K562 (cell line): ENCODE results near the gene GUF1. TPM values are rescaled to one million over a fixed set of nuclear protein-coding genes. Genes with fewer than 3 reads are reported as not detected.

ENCODE experiments used
- ATAC-seq: fragments of 200-7000 bp; cut with Tn5 transposase; 3 replicates; pipeline ENCODE4 v1.9.1; 2020; ENCODE audit warnings: moderate library complexity
- BruUV-seq: library from RNA; stranded (reverse); fragments of 400-500 nt; replicated peaks from 2 replicates; lab custom pipeline; 2021; lab: Mats Ljungman, UMichigan
- CTCF ChIA-PET: fragments of 300-600 bp; formaldehyde crosslinking; extraction: SDS; loops from one replicate; lab custom pipeline; 2021; ENCODE audit warnings: low intra/inter-chr PET ratio; lab: Yijun Ruan, JAX
- POLR2A ChIA-PET: fragments of 300-600, 350-650 bp; sonication (Branson Sonifier 250); formaldehyde crosslinking; extraction: SDS; loops from one replicate; lab custom pipeline; 2021; ENCODE audit warnings: antibody characterized with exemption, inconsistent platforms; lab: Yijun Ruan, JAX
- DNase-seq, 4 experiments: peaks; one replicate each; pipeline versions ENCODE4 v3.0.0 to v3.0.0-alpha.2; 2011 to 2018; ENCODE audit warnings: low spot score in 3 of 4, mixed read lengths in 3 of 4; ENCODE audit errors: extremely low read depth in 1 of 4
- FAIRE-seq: peaks from 2 replicates; lab custom pipeline; 2011; peaks lifted over from hg19 to GRCh38; lab: Jason Lieb, UNC
- H2AFZ ChIP-seq: 2 replicates; pipeline ENCODE4 v1.6.0; 2011; ENCODE audit warnings: low read depth, low read length, control low read depth, inconsistent platforms
- H3K27ac ChIP-seq: fragments of 200-600 bp; 3 replicates; pipeline ENCODE4 v1.8.0; 2011; ENCODE audit warnings: low read depth, mild to moderate bottlenecking, control low read depth, inconsistent platforms, low read length, moderate library complexity, mixed read lengths; ENCODE audit errors: extremely low read depth
- H3K27me3 ChIP-seq, 2 experiments: fragments of 300-600 bp in 1 of 2; 2 replicates in 1 of 2; 3 replicates in 1 of 2; pipeline versions ENCODE4 v1.6.0 to v1.8.0; 2011; ENCODE audit warnings: inconsistent platforms in 2 of 2, low read length in 2 of 2, mild to moderate bottlenecking in 1 of 2, mixed read lengths in 1 of 2, moderate library complexity in 1 of 2; ENCODE audit not compliant: control insufficient read depth in 2 of 2, insufficient read depth in 2 of 2
- H3K36me3 ChIP-seq: fragments of 300-600 bp; 3 replicates; pipeline ENCODE4 v1.8.0; 2011; ENCODE audit warnings: mild to moderate bottlenecking, low read length, inconsistent platforms; ENCODE audit not compliant: control insufficient read depth, insufficient read depth
- H3K4me1 ChIP-seq, 2 experiments: fragments of 200-600 bp in 1 of 2; replicated peaks in 1 of 2; 2 replicates in 1 of 2; 3 replicates in 1 of 2; pipeline versions ENCODE4 v1.5.1 to v1.8.0; 2011; ENCODE audit warnings: inconsistent platforms in 2 of 2, low read length in 2 of 2, mild to moderate bottlenecking in 1 of 2, mixed read lengths in 1 of 2, moderate library complexity in 1 of 2; ENCODE audit not compliant: control insufficient read depth in 2 of 2, insufficient read depth in 2 of 2
- H3K4me2 ChIP-seq: 2 replicates; pipeline ENCODE4 v1.6.1; 2011; ENCODE audit warnings: low read length, control low read depth, inconsistent platforms, mixed read lengths; ENCODE audit not compliant: insufficient read depth
- H3K4me3 ChIP-seq: fragments of 200-600 bp; sonication (generic), shearing (Covaris generic); 2 replicates; pipeline ENCODE4 v1.5.1; 2016; ENCODE audit warnings: control low read depth, inconsistent platforms
- H3K79me2 ChIP-seq: fragments of 200-600 bp; 3 replicates; pipeline ENCODE4 v1.8.0; 2011; ENCODE audit warnings: low read length, inconsistent platforms; ENCODE audit not compliant: control insufficient read depth, insufficient read depth
- H3K9ac ChIP-seq, 2 experiments: 2 replicates each; pipeline versions ENCODE4 v1.6.0 to v1.6.1; 2011; ENCODE audit warnings: low read depth in 2 of 2, low read length in 2 of 2, control low read depth in 1 of 2, inconsistent platforms in 1 of 2, mild to moderate bottlenecking in 1 of 2, mixed read lengths in 1 of 2; ENCODE audit not compliant: insufficient read depth in 1 of 2
- H3K9me1 ChIP-seq: one replicate; pipeline ENCODE4 v1.6.0; 2011; ENCODE audit warnings: inconsistent platforms, mild to moderate bottlenecking, low read length, moderate library complexity; ENCODE audit not compliant: control insufficient read depth, insufficient read depth
- H3K9me3 ChIP-seq: replicated peaks from 2 replicates; pipeline ENCODE4 v1.5.1; 2011; ENCODE audit warnings: low read depth, low read length, inconsistent platforms; ENCODE audit not compliant: control insufficient read depth, insufficient read depth
- H4K20me1 ChIP-seq: replicated peaks from 2 replicates; pipeline ENCODE4 v1.6.1; 2011; ENCODE audit warnings: low read length, inconsistent platforms, mixed read lengths; ENCODE audit not compliant: control insufficient read depth, insufficient read depth
- ARID1B ChIP-seq: fragments of 450-650 bp; IDR thresholded peaks from 2 replicates; pipeline ENCODE4 v1.6.1; 2016; ENCODE audit warnings: antibody characterized with exemption, mild to moderate bottlenecking, inconsistent platforms
- BRD4 ChIP-seq: fragments of 200-600 bp; sonication (generic); IDR thresholded peaks from 2 replicates; pipeline ENCODE4 v1.6.1; 2017; ENCODE audit warnings: inconsistent platforms
- SAP30 ChIP-seq: fragments of 200-600 bp; sonication (generic); IDR thresholded peaks from 2 replicates; pipeline ENCODE4 v1.6.1; 2012; ENCODE audit warnings: borderline replicate concordance, low read depth, mild to moderate bottlenecking, moderate library complexity, low read length, control low read depth, inconsistent platforms; ENCODE audit not compliant: insufficient read depth, poor library complexity, severe bottlenecking
- SREBF1 ChIP-seq: fragments of 150-350 bp; IDR thresholded peaks from 2 replicates; pipeline ENCODE4 v1.6.1; 2014; ENCODE audit warnings: antibody characterized with exemption, low read depth, low read length, borderline replicate concordance
- ZEB2 ChIP-seq: fragments of 450-650 bp; IDR thresholded peaks from 2 replicates; pipeline ENCODE4 v1.6.1; 2016
- ZNF263 ChIP-seq: sonication (generic); formaldehyde crosslinking; IDR thresholded peaks from 2 replicates; pipeline ENCODE4 v1.8.0; 2022; ENCODE audit warnings: mild to moderate bottlenecking, missing genetic modification reagents, borderline replicate concordance
- WGBS: fragments of 100-300 bp; shearing (Covaris generic); methylation state at CpG from one replicate; pipeline ENCODE4 v1.1.6; 2016; ENCODE audit warnings: low coverage, mixed read lengths; ENCODE audit not compliant: insufficient coverage; ENCODE audit errors: missing lambda C conversion rate; 5-methylcytosine and 5-hydroxymethylcytosine counted together
- in situ Hi-C: fragments of 300-500 bp; cut with MboI; formaldehyde crosslinking; loops from 4 replicates; pipeline ENCODE4 v1.15.0; 2018; ENCODE audit warnings: inconsistent platforms, mixed read lengths
- intact Hi-C: fragments of 100-400 bp; cut with micrococcal nuclease; formaldehyde crosslinking; loops from 2 replicates; pipeline ENCODE4 v1.14.2; 2022
- polyA plus RNA-seq, 8 experiments: library from polyadenylated mRNA; depleted of rRNA in 4 of 8; stranded (reverse) in 5 of 8; unstranded in 3 of 8; fragments of >200 nt; fragmentation: Nextera tagmentation in 2 of 8; fragmentation: Illumina TruSeq in 1 of 8; extraction: Ambion mirVana in 2 of 8; extraction: Trizol in 1 of 8; gene quantifications; 2 replicates each; pipeline versions ENCODE4 v1.2.1 to v1.2.3, GENCODE V29; 2011 to 2014; ENCODE audit warnings: inconsistent platforms in 1 of 8, missing spikeins in 1 of 8
- total RNA-seq, 7 experiments: library from RNA; depleted of rRNA in 6 of 7; stranded (reverse); fragments of >200 nt in 6 of 7; fragmentation: Illumina TruSeq in 2 of 7; extraction: Trizol in 2 of 7; gene quantifications; 2 replicates each; pipeline versions ENCODE4 v1.2.1 to v1.2.3, GENCODE V29; 2011 to 2021; ENCODE audit warnings: low replicate concordance in 1 of 7
- TF ChIP-seq, protein P1 (sequence below): sonication (generic); formaldehyde crosslinking; IDR thresholded peaks from 2 replicates; pipeline ENCODE4 v1.8.1; 2023; ENCODE audit warnings: missing genetic modification reagents, mild to moderate bottlenecking, borderline replicate concordance
- TF ChIP-seq, protein P2 (sequence below): sonication (generic); formaldehyde crosslinking; IDR thresholded peaks from 2 replicates; pipeline ENCODE4 v1.8.0; 2022; ENCODE audit warnings: missing genetic modification reagents, mild to moderate bottlenecking, borderline replicate concordance
- TF ChIP-seq, protein P3 (sequence below): fragments of 450-650 bp; IDR thresholded peaks from 2 replicates; pipeline ENCODE4 v1.7.1; 2018; ENCODE audit warnings: mild to moderate bottlenecking, low read depth; ENCODE audit not compliant: partially characterized antibody

GUF1 gene
- total and polyA plus RNA-seq, 9 of the 15 experiments (the other 6 are each of a cell fraction or from before 2014, with no cell fraction given), result 8.1 to 47.5 (median 25.0) TPM

DNA sequence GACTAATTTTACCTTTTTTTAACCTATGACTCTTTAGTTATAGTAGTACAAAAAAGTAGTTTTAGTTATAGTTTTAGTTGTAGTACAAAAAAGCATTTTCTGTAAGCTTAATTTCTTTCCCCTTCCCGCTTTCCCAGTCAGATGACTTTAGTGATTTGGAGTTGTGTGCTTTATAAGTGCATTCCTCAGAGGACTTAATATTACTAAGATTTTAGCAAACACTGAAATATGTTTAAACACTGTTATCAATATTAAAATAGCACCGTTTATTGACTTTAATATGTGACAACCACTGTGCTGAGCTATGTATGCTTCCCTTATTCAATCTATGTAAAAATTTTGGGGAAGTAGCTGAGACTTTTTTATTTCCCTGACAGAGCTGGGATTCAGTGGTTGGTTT, 22.8 kb downstream of the GUF1 start:
- DNase-seq (no peak), FAIRE-seq (no peak), ATAC-seq (no peak)
- peaks cover 95% of the 10 kb centered on the region for H3K36me3 ChIP-seq
- H3K9me1 ChIP-seq, result no peaks in the 10 kb centered on the region
- no TSS peak for BruUV-seq
- WGBS, result 88% methylated on average over 2 of the region's 2 CpGs
- no peak overlapping the region for H3K4me3 ChIP-seq
- H3K79me2 ChIP-seq, result no peaks in the 10 kb centered on the region
- POLR2A ChIA-PET, result interaction anchor here (0.7 to 2.5 kb wide), 4 partner anchors 8 to 22 kb away, joined by 5 to 9 read pairs (median 8); partner anchors contain the start of gene GUF1
- H3K9ac ChIP-seq, result no peak overlapping the region
- H3K9me3 ChIP-seq, result no peaks in the 10 kb centered on the region
- no peak overlapping the region for H3K4me2 ChIP-seq
- H4K20me1 ChIP-seq, result no peaks in the 10 kb centered on the region
- no peaks in the 10 kb centered on the region for H3K4me1 ChIP-seq
- H3K27ac ChIP-seq, result no peak overlapping the region
- intact Hi-C loops, result no loop called here
- no peaks in the 10 kb centered on the region for H3K27me3 ChIP-seq
- no peak overlapping the region for H2AFZ ChIP-seq
- TF ChIP-seq, protein P1, sequence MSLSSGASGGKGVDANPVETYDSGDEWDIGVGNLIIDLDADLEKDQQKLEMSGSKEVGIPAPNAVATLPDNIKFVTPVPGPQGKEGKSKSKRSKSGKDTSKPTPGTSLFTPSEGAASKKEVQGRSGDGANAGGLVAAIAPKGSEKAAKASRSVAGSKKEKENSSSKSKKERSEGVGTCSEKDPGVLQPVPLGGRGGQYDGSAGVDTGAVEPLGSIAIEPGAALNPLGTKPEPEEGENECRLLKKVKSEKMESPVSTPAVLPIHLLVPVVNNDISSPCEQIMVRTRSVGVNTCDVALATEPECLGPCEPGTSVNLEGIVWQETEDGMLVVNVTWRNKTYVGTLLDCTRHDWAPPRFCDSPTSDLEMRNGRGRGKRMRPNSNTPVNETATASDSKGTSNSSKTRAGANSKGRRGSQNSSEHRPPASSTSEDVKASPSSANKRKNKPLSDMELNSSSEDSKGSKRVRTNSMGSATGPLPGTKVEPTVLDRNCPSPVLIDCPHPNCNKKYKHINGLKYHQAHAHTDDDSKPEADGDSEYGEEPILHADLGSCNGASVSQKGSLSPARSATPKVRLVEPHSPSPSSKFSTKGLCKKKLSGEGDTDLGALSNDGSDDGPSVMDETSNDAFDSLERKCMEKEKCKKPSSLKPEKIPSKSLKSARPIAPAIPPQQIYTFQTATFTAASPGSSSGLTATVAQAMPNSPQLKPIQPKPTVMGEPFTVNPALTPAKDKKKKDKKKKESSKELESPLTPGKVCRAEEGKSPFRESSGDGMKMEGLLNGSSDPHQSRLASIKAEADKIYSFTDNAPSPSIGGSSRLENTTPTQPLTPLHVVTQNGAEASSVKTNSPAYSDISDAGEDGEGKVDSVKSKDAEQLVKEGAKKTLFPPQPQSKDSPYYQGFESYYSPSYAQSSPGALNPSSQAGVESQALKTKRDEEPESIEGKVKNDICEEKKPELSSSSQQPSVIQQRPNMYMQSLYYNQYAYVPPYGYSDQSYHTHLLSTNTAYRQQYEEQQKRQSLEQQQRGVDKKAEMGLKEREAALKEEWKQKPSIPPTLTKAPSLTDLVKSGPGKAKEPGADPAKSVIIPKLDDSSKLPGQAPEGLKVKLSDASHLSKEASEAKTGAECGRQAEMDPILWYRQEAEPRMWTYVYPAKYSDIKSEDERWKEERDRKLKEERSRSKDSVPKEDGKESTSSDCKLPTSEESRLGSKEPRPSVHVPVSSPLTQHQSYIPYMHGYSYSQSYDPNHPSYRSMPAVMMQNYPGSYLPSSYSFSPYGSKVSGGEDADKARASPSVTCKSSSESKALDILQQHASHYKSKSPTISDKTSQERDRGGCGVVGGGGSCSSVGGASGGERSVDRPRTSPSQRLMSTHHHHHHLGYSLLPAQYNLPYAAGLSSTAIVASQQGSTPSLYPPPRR (CRISPR knock-in tag), result no peak
- TF ChIP-seq, protein P2, sequence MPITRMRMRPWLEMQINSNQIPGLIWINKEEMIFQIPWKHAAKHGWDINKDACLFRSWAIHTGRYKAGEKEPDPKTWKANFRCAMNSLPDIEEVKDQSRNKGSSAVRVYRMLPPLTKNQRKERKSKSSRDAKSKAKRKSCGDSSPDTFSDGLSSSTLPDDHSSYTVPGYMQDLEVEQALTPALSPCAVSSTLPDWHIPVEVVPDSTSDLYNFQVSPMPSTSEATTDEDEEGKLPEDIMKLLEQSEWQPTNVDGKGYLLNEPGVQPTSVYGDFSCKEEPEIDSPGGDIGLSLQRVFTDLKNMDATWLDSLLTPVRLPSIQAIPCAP, result no peak
- TF ChIP-seq ZNF263 (no peak), SAP30 (no peak), ZEB2 (no peak), SREBF1 (no peak), BRD4 (no peak), ARID1B (no peak)
- TF ChIP-seq, protein P3, sequence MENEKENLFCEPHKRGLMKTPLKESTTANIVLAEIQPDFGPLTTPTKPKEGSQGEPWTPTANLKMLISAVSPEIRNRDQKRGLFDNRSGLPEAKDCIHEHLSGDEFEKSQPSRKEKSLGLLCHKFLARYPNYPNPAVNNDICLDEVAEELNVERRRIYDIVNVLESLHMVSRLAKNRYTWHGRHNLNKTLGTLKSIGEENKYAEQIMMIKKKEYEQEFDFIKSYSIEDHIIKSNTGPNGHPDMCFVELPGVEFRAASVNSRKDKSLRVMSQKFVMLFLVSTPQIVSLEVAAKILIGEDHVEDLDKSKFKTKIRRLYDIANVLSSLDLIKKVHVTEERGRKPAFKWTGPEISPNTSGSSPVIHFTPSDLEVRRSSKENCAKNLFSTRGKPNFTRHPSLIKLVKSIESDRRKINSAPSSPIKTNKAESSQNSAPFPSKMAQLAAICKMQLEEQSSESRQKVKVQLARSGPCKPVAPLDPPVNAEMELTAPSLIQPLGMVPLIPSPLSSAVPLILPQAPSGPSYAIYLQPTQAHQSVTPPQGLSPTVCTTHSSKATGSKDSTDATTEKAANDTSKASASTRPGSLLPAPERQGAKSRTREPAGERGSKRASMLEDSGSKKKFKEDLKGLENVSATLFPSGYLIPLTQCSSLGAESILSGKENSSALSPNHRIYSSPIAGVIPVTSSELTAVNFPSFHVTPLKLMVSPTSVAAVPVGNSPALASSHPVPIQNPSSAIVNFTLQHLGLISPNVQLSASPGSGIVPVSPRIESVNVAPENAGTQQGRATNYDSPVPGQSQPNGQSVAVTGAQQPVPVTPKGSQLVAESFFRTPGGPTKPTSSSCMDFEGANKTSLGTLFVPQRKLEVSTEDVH, result no peak
- TF ChIP-seq, all 486 proteins: peak for 0
- in situ Hi-C loops, result no loop called here
- CTCF ChIA-PET, result no interaction called here
